ENCODE results near the gene ZBTB20.

The ZBTB20 gene

GRCh38 chr3:114405202-114405990 lies 741.7 kb downstream of the ZBTB20 start:
- no peak for DNase-seq (ENCODE audit: low read depth)

- no peak for DNase-seq (ENCODE audit: low read depth)
Measured at GRCh38 chr3:114404590-114404989, 742.5 kb downstream of the ZBTB20 start.

- no peak for DNase-seq (ENCODE audit: low read depth)
Measured at GRCh38 chr3:114402838-114403237, 744.2 kb downstream of the ZBTB20 start.

DNA sequence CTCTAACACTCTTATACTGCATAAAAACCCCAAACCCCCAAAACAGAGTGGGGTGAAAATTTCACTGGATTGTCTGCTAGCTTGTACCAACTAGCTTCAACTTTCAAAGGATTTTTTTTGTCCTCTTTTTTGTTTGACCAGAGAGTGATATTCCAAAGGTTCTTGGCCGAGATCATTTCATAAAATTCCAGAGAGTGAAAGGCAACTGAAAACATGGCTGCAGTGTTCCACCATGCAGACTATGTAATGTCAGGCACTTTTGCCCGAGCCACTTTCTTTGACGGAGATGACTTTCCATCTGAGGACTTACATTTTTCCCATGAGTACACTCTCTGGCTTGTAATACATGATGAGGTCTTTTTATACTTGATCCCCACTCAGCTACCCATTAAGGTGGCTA lies 745.7 kb downstream of the ZBTB20 start:
- no peak for DNase-seq (ENCODE audit: low read depth)

- DNase-seq (ENCODE audit: low read depth): no peak
Measured at GRCh38 chr3:114400371-114400770, 746.7 kb downstream of the ZBTB20 start.

DNA sequence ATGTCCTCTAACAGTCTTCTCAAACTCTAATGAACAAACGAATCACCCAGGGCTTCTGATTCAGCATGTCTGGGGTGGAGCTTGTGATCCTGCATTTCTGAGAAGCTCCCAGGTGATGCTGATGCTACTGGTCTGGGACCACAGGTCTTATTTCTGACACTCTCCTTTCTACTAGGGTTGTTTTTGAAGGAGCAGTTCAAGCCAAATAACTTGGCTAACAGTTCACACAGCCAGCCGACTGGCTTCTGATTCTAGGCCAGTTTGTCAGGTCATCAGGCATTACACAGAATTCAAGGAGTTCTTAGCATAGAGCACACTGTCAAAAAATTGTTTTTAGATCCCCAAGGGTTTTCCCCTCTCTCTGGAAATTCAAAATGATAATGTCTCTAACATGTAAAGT lies 752.5 kb downstream of the ZBTB20 start:
- DNase-seq (ENCODE audit: low read depth): no peak

GRCh38 chr3:114393367-114394072 lies 753.6 kb downstream of the ZBTB20 start:
- no peak for DNase-seq (ENCODE audit: low read depth)

GRCh38 chr3:114392831-114393230 lies 754.3 kb downstream of the ZBTB20 start:
- DNase-seq (ENCODE audit: low read depth): no peak

DNA sequence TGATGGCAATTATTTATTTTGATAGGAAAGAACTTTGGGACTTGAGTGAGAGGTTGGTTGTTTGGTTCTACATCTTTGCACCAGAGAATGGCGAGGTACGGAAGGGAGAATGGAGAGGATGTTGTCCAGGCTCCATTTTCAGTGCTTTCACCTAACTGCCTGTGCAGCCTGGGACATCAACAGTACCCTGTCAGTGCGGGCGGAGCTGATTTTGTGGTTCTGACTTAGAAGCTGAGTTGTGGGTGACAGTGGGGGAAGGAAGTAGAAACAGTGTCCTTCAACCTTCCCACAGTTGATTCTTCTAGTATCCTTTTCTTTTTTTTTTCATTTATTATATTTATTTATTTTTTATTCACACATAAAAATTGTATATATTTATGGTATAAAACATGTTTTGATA lies 757.9 kb downstream of the ZBTB20 start:
- no peak for DNase-seq (ENCODE audit: low read depth)

DNA sequence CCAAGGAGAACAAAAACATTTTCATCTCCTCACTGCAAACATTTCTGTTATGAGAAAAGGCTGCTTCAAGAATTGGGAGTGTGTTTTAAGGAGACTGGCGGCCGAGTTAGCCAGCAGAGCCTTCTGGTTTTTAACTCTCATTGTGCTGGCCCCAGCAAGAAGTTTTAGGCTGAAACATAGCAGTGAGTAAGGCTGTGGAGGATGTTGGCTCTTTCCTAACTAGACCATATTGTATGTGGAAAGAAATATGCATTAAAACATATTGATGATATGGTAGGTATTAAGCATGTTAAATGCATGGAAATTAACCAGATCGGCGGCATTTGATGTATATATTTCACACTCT lies 762.6 kb downstream of the ZBTB20 start:
- no peak for DNase-seq (ENCODE audit: low read depth)

GRCh38 chr3:114383875-114384557 lies 763.1 kb downstream of the ZBTB20 start:
- DNase-seq (ENCODE audit: low read depth): peak; percentile 49

DNA sequence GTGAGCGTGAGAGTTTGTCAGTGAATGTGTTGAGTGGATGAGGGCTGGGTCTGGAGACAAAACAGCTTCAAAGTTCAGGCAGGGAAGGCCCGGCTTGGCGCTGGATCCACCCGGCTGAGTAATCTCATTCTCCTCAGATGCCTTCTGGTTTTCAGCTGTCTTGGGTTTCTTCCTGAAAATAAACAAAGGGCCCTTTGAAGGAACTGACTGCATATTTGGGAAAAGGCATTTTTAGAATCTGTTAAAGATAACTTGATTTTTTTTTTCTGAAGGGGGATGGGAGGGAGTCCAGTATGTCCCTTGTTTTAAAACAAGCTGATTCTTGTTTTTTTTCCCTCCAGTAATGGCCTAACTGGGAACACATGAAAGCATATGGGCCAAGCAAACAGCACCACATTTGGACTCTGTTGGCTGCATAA lies 766.8 kb downstream of the ZBTB20 start:
- no peak for DNase-seq (ENCODE audit: low read depth)

- no peak for DNase-seq (ENCODE audit: low read depth)
Measured at GRCh38 chr3:114379266-114379665, 767.8 kb downstream of the ZBTB20 start.

- DNase-seq (ENCODE audit: low read depth): no peak
Measured at GRCh38 chr3:114378760-114379159, 768.3 kb downstream of the ZBTB20 start.

DNA sequence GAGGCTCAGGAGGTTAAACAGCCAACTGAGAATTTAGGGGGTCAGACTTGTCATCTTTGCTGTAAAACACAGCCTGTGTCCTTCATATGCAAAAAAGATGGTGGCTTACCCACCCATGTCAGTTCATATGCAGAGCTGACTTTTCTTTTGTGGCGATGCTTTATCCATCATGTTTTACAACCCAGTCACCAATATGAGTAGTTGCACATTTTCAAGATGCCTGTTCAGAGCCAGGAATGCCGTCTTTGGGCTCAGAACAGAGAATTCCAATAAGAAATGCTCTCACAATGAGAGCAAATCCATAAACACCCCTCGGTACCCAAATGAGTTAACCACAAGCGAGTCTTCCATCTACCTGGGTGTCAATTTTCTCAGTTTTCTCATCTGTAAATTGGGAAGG lies 769.7 kb downstream of the ZBTB20 start:
- DNase-seq (ENCODE audit: low read depth): no peak

DNA sequence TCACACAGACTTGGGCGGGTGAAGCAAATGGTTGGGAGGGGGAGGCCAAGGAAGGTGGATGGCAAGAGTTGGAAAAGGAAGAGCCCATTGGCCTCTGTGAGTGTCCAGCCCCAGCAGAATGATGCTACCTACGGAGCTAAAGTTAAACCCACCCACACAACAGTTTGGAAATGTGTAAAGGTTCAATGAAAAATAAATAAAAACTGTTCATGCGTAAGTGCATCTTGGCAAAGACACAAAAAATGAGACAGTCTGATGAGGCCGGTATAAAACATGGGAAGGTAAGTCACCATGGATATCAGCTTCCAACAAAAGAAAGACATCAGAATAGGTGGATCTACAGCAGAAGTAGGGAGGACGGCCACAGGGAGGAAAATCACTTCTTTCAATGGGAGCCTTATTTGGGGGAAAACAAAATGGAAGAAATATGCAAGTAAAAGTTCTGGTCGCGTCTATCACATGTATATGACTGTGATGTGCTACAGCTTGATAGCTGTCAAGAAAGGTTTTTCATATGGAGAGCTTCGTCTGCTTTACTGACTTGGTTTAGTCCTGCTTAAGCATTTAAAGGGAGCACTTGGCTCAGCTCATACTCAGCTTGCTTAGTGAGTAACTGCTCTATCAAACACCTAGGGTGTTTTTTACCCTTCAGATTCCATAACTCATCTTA lies 770.4 kb downstream of the ZBTB20 start:
- no peak for DNase-seq (ENCODE audit: low read depth)

GRCh38 chr3:114375608-114376421 lies 771.3 kb downstream of the ZBTB20 start:
- DNase-seq (ENCODE audit: low read depth): no peak

- DNase-seq (ENCODE audit: low read depth): no peak
Measured at GRCh38 chr3:114374433-114374990, 772.6 kb downstream of the ZBTB20 start.

- DNase-seq (ENCODE audit: low read depth): no peak
Measured at GRCh38 chr3:114370537-114371174, 776.4 kb downstream of the ZBTB20 start.

DNA sequence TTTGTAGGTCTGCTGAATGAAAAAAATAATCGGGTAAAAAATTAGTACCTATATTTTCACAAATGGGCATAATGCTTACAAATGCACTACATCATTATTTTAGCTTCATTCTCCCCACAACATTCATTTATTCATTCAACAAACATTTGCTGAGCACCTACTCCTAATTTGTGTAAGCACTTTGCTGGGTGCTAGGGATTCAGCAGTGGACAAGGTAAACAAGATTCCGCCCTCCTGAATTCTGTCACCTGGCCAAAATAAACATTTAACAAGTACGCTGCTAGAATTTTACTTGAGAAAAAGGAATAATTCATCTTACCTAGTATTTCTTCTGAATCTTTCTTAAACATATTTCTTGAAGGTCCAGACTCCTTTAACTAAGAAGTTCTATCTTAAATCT lies 781.2 kb downstream of the ZBTB20 start:
- no peak for DNase-seq (ENCODE audit: low read depth)
